Gastrocnemius medialis (tissue), 4 donors: Measurements from ENCODE around the gene TSHR.

Source experiments
- CTCF ChIP-seq, 5 experiments: fragments of 450-650 bp in 3 of 5; fragments of 200-600 bp in 2 of 5; sonication (generic) in 2 of 5; IDR thresholded peaks in 4 of 5; conservative IDR thresholded peaks in 1 of 5; 1 replicate in 4 of 5; 2 replicates in 1 of 5; pipeline ENCODE4 v1.5.1; 2016 to 2019; ENCODE audit warnings: antibody characterized with exemption in 5 of 5, mild to moderate bottlenecking in 3 of 5, moderate library complexity in 3 of 5
- POLR2A ChIP-seq, 2 donors: fragments of 450-650 bp; IDR thresholded peaks; one replicate each; pipeline ENCODE4 v1.6.1; 2017; ENCODE audit warnings: antibody characterized with exemption in 2 of 2, mild to moderate bottlenecking in 2 of 2, moderate library complexity in 2 of 2

GRCh38 chr14:80988192-80988591 is 32.8 kb downstream of the TSHR start:
- TF ChIP-seq CTCF (IDR thresholded peaks at IDR 0.05 in 4 of 5, conservative IDR thresholded peaks at IDR 0.05 in 1 of 5): no peak
- TF ChIP-seq POLR2A (IDR thresholded peaks at IDR 0.05): no peak
